Esophagus muscularis mucosa (tissue), 3 donors: ENCODE measurements around the gene KCNG4.

Experiments used
- CTCF ChIP-seq, 3 experiments: fragments of 200-600 bp in 2 of 3; fragments of 450-650 bp in 1 of 3; sonication (generic) in 2 of 3; IDR thresholded peaks; one replicate each; pipeline ENCODE4 v1.5.1; 2017 to 2019; ENCODE audit warnings: antibody characterized with exemption in 3 of 3, mild to moderate bottlenecking in 2 of 3, moderate library complexity in 1 of 3
- POLR2AphosphoS5 ChIP-seq, 2 donors: sonication (generic); formaldehyde crosslinking; IDR thresholded peaks; one replicate each; pipeline ENCODE4 v1.6.1; 2017; ENCODE audit warnings: antibody characterized with exemption in 2 of 2

GRCh38 chr16:84260766-84261554 lies 21.1 kb upstream of the KCNG4 start:
- TF ChIP-seq CTCF (IDR thresholded peaks at IDR 0.05) (no peak), POLR2AphosphoS5 (IDR thresholded peaks at IDR 0.05) (no peak)
